ENCODE measurements around the gene ENAH.

ENAH gene

GRCh38 chr1:225504776-225505175 is 148.1 kb downstream of the ENAH start:
- no peak for DNase-seq (ENCODE audit: low read depth, low spot score)

- DNase-seq (ENCODE audit: low read depth, low spot score), result no peak
These were observed 152.2 kb downstream of the ENAH start for GRCh38 chr1:225500624-225501192.

DNA sequence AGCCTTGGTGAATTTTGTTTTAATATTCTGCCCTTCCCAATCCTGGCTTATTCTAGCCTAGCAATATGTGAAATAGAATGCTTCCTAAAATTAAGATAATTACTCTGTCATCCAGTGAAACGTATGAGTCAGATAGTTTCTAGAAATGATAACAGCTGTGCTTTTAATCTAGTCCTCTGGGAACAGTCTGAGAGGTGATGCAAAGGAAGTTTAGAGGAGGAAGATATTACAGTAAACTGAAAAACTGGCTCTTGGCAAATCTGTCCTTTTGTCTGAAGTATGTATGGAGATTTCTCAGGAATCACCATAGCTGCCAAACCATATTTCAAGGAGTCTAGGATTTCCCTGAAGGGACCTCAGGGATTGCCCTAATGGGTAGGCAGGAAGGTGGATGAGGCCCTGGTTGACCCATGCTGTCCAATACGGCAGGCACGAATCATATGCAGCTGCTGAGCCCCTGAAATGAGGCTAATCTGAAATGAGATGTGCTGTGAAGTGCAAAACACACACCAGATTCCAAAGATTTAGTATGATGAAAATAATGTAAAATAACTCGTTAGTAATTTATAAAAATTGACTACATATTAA is 154.3 kb downstream of the ENAH start:
- no peak for DNase-seq (ENCODE audit: low read depth, low spot score)

GRCh38 chr1:225494789-225495359 is 158.0 kb downstream of the ENAH start:
- DNase-seq (ENCODE audit: low read depth, low spot score), result no peak

DNA sequence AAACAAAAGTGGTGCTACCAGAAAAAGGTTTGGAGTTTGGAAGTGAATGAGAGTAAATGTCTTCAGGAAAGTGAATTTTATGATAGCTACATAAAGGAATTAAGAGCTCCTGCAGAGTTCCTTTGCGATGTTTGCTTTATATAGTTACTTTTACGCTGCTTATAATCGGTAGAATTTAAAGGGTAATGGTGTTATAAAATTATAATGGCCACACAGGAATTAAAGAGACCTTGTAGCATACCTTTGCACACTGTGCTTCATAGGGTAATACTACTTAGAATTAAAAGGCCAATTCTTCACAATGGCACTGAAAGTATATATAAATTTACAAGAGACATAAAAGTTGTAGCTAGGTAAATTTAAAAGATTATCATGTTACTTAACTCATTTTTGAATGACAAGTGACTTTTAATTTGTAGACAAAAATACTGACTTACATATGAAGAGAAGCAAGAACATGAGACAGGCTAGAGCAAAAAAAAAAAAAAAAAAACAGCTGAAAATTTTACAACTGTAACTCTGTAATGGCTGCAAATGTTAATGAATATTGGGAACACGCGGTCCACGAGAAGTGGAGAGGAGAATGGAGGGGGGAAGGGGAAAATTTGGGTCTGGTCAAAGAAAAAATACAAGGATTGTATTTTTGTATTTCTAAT is 159.2 kb downstream of the ENAH start:
- no peak for DNase-seq (ENCODE audit: low read depth, low spot score)

DNA sequence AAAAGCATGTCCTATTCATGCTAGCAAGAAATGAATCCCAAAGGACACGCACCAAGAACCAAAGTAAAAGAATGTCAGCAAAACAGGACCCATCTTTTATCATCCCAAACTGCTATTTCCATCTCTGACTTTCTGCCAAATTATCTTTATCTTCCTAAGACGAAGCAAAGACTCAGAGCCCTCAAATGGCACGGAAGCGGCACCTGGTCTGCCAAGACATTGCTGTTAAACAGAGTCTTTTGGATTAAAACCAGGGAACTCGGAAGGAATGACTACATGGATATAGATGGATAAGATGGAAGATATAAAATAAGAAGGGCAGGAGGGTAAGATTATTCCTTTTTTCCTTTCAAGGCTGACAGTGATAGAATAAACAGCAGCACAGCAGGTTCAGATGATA is 164.2 kb downstream of the ENAH start:
- DNase-seq (ENCODE audit: low read depth, low spot score), result no peak

GRCh38 chr1:225486856-225487255 is 166.1 kb downstream of the ENAH start:
- DNase-seq (ENCODE audit: low read depth, low spot score), result no peak

DNA sequence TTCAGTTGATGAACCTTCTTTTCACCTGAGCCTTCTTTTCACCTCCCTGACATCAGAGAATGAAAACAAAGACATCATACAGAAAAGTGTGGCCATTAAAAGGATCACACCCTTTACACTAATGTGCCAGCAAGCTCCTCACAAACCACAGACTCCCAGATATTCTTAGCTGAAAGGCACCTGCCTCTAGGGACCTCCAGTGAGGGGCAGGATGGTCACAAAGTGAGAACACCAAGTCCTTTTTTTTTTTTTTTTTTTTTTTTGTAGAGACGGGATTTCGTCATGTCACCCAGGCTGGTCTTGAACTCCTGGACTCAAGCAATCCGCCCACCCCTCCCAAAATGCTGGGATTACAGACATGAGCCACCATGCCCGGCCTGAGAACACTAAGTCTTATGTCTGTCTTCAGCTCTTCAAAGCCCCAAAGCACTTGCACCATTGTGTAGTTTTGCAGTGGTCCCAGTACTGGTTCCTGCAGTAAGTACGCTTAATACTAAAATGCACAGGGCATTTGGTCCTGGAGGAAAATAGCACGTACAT is 166.9 kb downstream of the ENAH start:
- no peak for DNase-seq (ENCODE audit: low read depth, low spot score)

- no peak for DNase-seq (ENCODE audit: low read depth, low spot score)
These were observed 167.7 kb downstream of the ENAH start for GRCh38 chr1:225485226-225485625.

GRCh38 chr1:225484657-225485214 is 168.2 kb downstream of the ENAH start:
- no peak for DNase-seq (ENCODE audit: low read depth, low spot score)

- no peak for DNase-seq (ENCODE audit: low read depth, low spot score)
These were observed 168.9 kb downstream of the ENAH start for GRCh38 chr1:225483818-225484656.

DNA sequence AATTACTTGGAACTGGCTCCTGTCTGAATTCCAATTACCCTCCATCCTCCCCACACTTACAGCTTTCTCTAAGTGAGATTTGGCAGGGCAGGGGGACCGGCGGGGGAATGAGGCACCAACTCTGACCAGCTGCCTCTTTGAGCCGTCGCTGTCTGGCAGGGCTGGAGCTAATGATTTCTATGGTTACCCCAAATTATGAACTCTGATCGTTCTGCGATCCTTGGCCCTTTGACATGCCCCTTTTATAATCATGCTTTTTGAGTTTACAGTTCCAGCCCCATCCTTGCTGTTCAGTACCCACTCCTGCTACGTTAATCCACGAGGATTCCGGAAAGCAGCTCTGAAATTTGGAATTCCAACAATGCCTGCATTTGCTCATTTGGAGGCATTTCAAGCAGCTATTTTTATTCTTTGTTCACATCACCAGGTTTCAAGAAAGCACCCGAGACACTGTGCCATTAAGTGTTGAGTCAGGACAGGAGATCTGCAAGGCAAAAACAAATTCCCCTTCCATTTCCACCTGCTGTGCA is 170.4 kb downstream of the ENAH start:
- no peak for DNase-seq (ENCODE audit: low read depth, low spot score)

GRCh38 chr1:225481738-225482137 is 171.2 kb downstream of the ENAH start:
- no peak for DNase-seq (ENCODE audit: low read depth, low spot score)

- no peak for DNase-seq (ENCODE audit: low read depth, low spot score)
These were observed 172.0 kb downstream of the ENAH start for GRCh38 chr1:225480825-225481434.

DNA sequence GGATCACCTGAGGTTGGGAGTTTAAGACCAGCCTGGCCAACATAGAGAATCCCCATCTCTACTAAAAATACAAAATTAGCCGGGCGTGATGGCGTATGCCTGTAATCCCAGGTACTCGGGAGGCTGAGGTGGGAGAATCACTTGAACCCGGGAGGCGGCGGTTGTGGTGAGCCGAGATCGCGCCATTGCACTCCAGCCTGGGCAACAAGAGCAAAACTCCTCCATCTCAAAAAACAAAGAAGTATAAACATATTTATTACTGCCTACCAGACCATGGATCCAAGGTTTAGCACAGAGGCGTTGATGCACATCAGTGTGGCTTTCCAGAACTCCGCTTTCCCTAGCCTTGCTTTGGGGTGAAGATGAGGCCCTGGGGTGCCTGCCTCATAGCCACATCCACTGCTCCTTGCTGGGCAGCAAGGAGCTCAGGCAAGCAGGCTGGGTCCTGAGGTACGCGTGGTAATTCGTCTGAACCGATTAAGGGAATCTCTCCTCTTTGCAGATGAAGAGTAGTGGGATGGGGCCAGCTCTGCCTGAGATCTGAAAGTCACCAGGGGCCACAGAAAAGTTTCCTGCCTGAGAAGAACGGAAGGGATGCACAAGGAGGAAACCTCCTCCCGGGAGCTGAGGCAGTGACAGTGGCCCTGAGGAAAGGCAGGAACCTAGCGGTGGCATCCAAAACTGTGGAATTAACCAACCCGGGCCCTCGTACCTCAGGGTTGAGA is 172.8 kb downstream of the ENAH start:
- DNase-seq (ENCODE audit: low read depth, low spot score), result no peak

DNA sequence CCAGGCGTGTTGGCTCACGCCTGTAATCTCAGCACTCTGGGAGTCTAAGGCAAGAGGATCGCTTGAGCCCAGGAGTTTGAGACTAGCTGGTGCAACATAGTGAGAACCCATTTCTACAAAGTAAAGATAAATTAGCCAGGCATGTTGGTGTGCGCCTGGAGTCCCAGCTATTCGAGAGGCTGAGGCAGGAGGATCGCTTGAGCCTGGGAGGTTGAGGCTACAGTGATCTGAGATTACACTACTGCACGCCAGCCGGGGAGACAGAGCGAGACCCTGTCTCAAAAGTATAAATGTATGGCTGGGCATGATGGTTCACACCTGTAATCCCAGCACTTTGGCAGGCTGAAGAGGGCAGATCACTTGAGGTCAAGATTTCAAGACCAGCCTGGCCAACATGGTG is 173.6 kb downstream of the ENAH start:
- DNase-seq (ENCODE audit: low read depth, low spot score), result no peak

GRCh38 chr1:225477296-225477911 is 175.5 kb downstream of the ENAH start:
- no peak for DNase-seq (ENCODE audit: low read depth, low spot score)

- no peak for DNase-seq (ENCODE audit: low read depth, low spot score)
These were observed 176.4 kb downstream of the ENAH start for GRCh38 chr1:225476538-225476988.

DNA sequence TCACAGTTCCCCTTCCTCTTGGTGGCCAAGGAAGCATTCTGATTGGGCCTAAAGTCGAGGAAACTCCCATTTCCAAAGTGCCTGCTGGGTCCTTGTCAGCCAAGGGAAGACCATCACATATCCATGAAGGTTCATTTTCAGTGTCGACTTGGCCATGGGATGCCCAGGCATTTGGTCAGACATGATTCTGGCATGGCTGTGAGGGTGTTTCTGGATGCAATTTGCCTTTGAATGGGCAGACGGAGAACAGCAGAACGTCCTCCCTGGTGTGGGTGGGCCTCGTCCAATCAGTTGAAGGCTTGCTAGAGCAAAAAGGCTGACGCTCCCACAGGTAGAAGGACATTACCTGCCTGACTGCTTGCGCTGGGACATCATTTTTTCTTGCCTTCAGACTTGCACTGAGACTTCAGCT is 176.8 kb downstream of the ENAH start:
- no peak for DNase-seq (ENCODE audit: low read depth, low spot score)
